ENCODE measurements around the gene RAB31. TPM values are rescaled to one million over a fixed set of nuclear protein-coding genes. Genes with fewer than 3 reads are reported as not detected.

Gene RAB31
- total RNA-seq, 4 donors from 2014 or later, result 24.5 to 91.6 (median 70.2) TPM

- no peak for TF ChIP-seq CTCF (IDR thresholded peaks at IDR 0.05; ENCODE audit: low read depth)
Measured at GRCh38 chr18:9724797-9725585, 16.9 kb downstream of the RAB31 start.

- no peak for TF ChIP-seq CTCF (IDR thresholded peaks at IDR 0.05; ENCODE audit: low read depth)
Measured at GRCh38 chr18:9726175-9726574, 18.1 kb downstream of the RAB31 start.

- TF ChIP-seq CTCF (IDR thresholded peaks at IDR 0.05; ENCODE audit: low read depth), result no peak
Measured at GRCh38 chr18:9726936-9727335, 18.8 kb downstream of the RAB31 start.

- TF ChIP-seq CTCF (IDR thresholded peaks at IDR 0.05; ENCODE audit: low read depth), result no peak
Measured at GRCh38 chr18:9730786-9731185, 22.7 kb downstream of the RAB31 start.

- TF ChIP-seq CTCF (IDR thresholded peaks at IDR 0.05; ENCODE audit: low read depth), result no peak
Measured at GRCh38 chr18:9731380-9731779, 23.3 kb downstream of the RAB31 start.

GRCh38 chr18:9732031-9732430, 23.9 kb downstream of the RAB31 start:
- no peak for TF ChIP-seq CTCF (IDR thresholded peaks at IDR 0.05; ENCODE audit: low read depth)

GRCh38 chr18:9734189-9734588, 26.1 kb downstream of the RAB31 start:
- TF ChIP-seq CTCF (IDR thresholded peaks at IDR 0.05; ENCODE audit: low read depth), result no peak
